SK-N-SH (cell line): ENCODE measurements around the gene ZDHHC11B.

ENCODE experiments used
- CTCF ChIP-seq: fragments of 200-600 bp; sonication (generic); IDR thresholded peaks from 2 replicates; pipeline ENCODE4 v1.6.1; 2017; ENCODE audit warnings: antibody characterized with exemption, mild to moderate bottlenecking, moderate library complexity
- EP300 ChIP-seq, 2 experiments: IDR thresholded peaks; 2 replicates each; pipeline versions ENCODE4 v1.4.0 to v1.6.1; 2012; ENCODE audit warnings: borderline replicate concordance in 1 of 2, low read depth in 1 of 2, low read length in 1 of 2
- GATA2 ChIP-seq: sonication (generic); formaldehyde crosslinking; IDR thresholded peaks from 2 replicates; pipeline ENCODE4 v1.5.0; 2020; ENCODE audit warnings: mild to moderate bottlenecking, missing genetic modification reagents
- NRF1 ChIP-seq: IDR thresholded peaks from 2 replicates; pipeline ENCODE4 v1.6.1; 2012; ENCODE audit warnings: low read depth, mild to moderate bottlenecking, low read length
- POLR2AphosphoS5 ChIP-seq: IDR thresholded peaks from 2 replicates; pipeline ENCODE4 v1.6.1; 2012; ENCODE audit warnings: low read depth, low read length
- RAD21 ChIP-seq: IDR thresholded peaks from 2 replicates; pipeline ENCODE4 v1.6.1; 2012; ENCODE audit warnings: mild to moderate bottlenecking, low read length
- RFX5 ChIP-seq: IDR thresholded peaks from 2 replicates; pipeline ENCODE4 v1.6.1; 2012; ENCODE audit warnings: mild to moderate bottlenecking, improper control_type of control experiment, low read length
- USF1 ChIP-seq: IDR thresholded peaks from 2 replicates; pipeline ENCODE4 v1.4.0; 2012; ENCODE audit warnings: low read depth, borderline replicate concordance

- TF ChIP-seq CTCF, result no peak
- no peak for TF ChIP-seq RFX5
- no peak for TF ChIP-seq POLR2AphosphoS5
- TF ChIP-seq NRF1, result no peak
- TF ChIP-seq EP300 (IDR thresholded peaks at IDR 0.05; ENCODE audit: borderline replicate concordance in 1 of 2, low read depth in 1 of 2, low read length in 1 of 2), result no peak
- no peak for TF ChIP-seq USF1
- TF ChIP-seq RAD21, result no peak
- TF ChIP-seq GATA2 (CRISPR knock-in tag), result no peak
Observed at GRCh38 chr5:816176-816575, 31.6 kb upstream of the ZDHHC11B start.
